HEK293 (cell line): ENCODE results near the gene SVIL.
"Not testable (repeated sequence)": the region's sequence is repeated elsewhere in the genome, so short reads cannot be mapped to it uniquely, and the experiment has no call there.

ENCODE experiments used
- CTCF ChIA-PET: fragments of 350-600 bp; formaldehyde crosslinking; extraction: SDS; loops from one replicate; lab custom pipeline; 2021; ENCODE audit warnings: antibody characterized with exemption; lab: Yijun Ruan, JAX
- POLR2A ChIA-PET: fragments of 300-600 bp; formaldehyde crosslinking; extraction: SDS; loops from one replicate; lab custom pipeline; 2020; ENCODE audit warnings: antibody characterized with exemption, inconsistent platforms; lab: Yijun Ruan, JAX
- H3K27ac ChIP-seq: fragments of 200-500 bp; sonication (Bioruptor generic); 2 replicates; pipeline ENCODE4 v1.5.1; 2014; ENCODE audit warnings: low read depth, low read length, control low read depth, inconsistent platforms; ENCODE audit errors: extremely low read depth
- H3K36me3 ChIP-seq, 2 experiments: fragments of 200-500 bp in 1 of 2; sonication (Bioruptor generic) in 1 of 2; 1 replicate in 1 of 2; 2 replicates in 1 of 2; pipeline ENCODE4 v1.5.1; 2014 to 2017; ENCODE audit warnings: inconsistent platforms in 2 of 2, low read length in 2 of 2; ENCODE audit not compliant: control insufficient read depth in 2 of 2, insufficient read depth in 1 of 2
- H3K4me1 ChIP-seq: fragments of 200-500 bp; sonication (Bioruptor generic); 2 replicates; pipeline ENCODE4 v1.5.1; 2014; ENCODE audit warnings: mild to moderate bottlenecking, low read length, inconsistent platforms; ENCODE audit not compliant: control insufficient read depth, insufficient read depth
- H3K4me3 ChIP-seq: 2 replicates; pipeline ENCODE4 v1.5.1; 2011; ENCODE audit warnings: low read depth, mild to moderate bottlenecking, control low read depth, low read length, moderate library complexity
- H3K9me3 ChIP-seq: fragments of 200-500 bp; sonication (Bioruptor generic); 2 replicates; pipeline ENCODE4 v1.5.1; 2014; ENCODE audit warnings: low read depth, low read length, inconsistent platforms; ENCODE audit not compliant: control insufficient read depth, insufficient read depth
- PRDM1 ChIP-seq: fragments of 450-650 bp; formaldehyde crosslinking; IDR thresholded peaks from 2 replicates; pipeline ENCODE4; 2016; ENCODE audit warnings: missing biosample characterization, missing genetic modification characterization
- WT1 ChIP-seq: fragments of 450-650 bp; formaldehyde crosslinking; IDR thresholded peaks from 2 replicates; pipeline ENCODE4 v1.5.1; 2016; ENCODE audit warnings: missing biosample characterization, missing genetic modification characterization
- ZBTB8A ChIP-seq: fragments of 450-650 bp; formaldehyde crosslinking; IDR thresholded peaks from 2 replicates; pipeline ENCODE4 v1.5.1; 2016; ENCODE audit warnings: missing biosample characterization, missing genetic modification characterization
- ZNF132 ChIP-seq: fragments of 450-650 bp; formaldehyde crosslinking; IDR thresholded peaks from 2 replicates; pipeline ENCODE4 v1.5.1; 2017; ENCODE audit warnings: missing biosample characterization, missing genetic modification characterization, borderline replicate concordance
- ZNF138 ChIP-seq: fragments of 450-650 bp; formaldehyde crosslinking; IDR thresholded peaks from 2 replicates; pipeline ENCODE4 v1.5.1; 2016; ENCODE audit warnings: missing biosample characterization, missing genetic modification characterization, borderline replicate concordance
- ZNF354C ChIP-seq: fragments of 450-650 bp; formaldehyde crosslinking; IDR thresholded peaks from 2 replicates; pipeline ENCODE4 v1.5.1; 2016; ENCODE audit warnings: missing biosample characterization, missing genetic modification characterization, low read depth, borderline replicate concordance
- ZNF548 ChIP-seq: fragments of 450-650 bp; formaldehyde crosslinking; IDR thresholded peaks from 2 replicates; pipeline ENCODE4 v1.5.1; 2016; ENCODE audit warnings: missing biosample characterization, missing genetic modification characterization
- TF ChIP-seq, protein P1 (sequence below): fragments of 450-650 bp; formaldehyde crosslinking; IDR thresholded peaks from 2 replicates; pipeline ENCODE4 v1.5.1; 2017; ENCODE audit warnings: missing biosample characterization, missing genetic modification characterization
- TF ChIP-seq, protein P2 (sequence below): fragments of 450-650 bp; formaldehyde crosslinking; IDR thresholded peaks from 2 replicates; pipeline ENCODE4 v1.5.1; 2016; ENCODE audit warnings: missing biosample characterization, missing genetic modification characterization

SVIL gene

DNA sequence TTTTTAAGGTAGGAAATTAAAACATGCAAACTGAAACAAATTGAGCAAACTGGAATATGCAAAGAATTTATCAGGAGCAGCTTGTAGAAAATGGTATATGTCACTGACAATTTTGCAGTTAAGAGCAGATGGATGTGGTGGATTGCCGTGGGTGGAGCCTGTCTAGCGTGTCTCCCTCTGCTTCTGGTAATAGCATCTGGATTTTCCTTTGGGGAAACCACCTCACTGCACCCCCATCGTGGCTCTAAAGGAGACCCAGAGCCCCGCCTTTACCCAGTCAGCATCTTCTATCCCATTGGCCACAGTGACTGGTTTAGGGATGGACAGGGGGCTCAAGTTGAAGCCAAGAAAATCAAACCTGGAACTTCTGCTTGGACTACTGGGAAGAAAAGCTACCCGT lies 142.9 kb downstream of the SVIL start:
- Histone ChIP-seq H3K4me1 (no peaks in the 10 kb centered on the region), H3K27ac (no peak overlapping the region), H3K4me3 (no peak overlapping the region), H3K36me3 (peaks cover 12 to 42% of the 10 kb centered on the region in 2 experiments), H3K9me3 (no peaks in the 10 kb centered on the region)
- CTCF ChIA-PET: interaction anchor here (0.5 kb wide), 1 partner anchor 108 kb away, joined by 3 read pairs; no protein-coding TSS in a partner anchor
- POLR2A ChIA-PET: no interaction called here
- no peak for TF ChIP-seq ZNF138 (tag by site-specific recombination)
- TF ChIP-seq ZNF132: no peak
- TF ChIP-seq, protein P1, sequence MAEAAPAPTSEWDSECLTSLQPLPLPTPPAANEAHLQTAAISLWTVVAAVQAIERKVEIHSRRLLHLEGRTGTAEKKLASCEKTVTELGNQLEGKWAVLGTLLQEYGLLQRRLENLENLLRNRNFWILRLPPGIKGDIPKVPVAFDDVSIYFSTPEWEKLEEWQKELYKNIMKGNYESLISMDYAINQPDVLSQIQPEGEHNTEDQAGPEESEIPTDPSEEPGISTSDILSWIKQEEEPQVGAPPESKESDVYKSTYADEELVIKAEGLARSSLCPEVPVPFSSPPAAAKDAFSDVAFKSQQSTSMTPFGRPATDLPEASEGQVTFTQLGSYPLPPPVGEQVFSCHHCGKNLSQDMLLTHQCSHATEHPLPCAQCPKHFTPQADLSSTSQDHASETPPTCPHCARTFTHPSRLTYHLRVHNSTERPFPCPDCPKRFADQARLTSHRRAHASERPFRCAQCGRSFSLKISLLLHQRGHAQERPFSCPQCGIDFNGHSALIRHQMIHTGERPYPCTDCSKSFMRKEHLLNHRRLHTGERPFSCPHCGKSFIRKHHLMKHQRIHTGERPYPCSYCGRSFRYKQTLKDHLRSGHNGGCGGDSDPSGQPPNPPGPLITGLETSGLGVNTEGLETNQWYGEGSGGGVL (tag by site-specific recombination): no peak
- no peak for TF ChIP-seq ZNF548 (tag by site-specific recombination)
- TF ChIP-seq ZBTB8A (tag by site-specific recombination): no peak
- TF ChIP-seq PRDM1 (tag by site-specific recombination): no peak
- TF ChIP-seq ZNF354C (tag by site-specific recombination): no peak
- TF ChIP-seq, protein P2, sequence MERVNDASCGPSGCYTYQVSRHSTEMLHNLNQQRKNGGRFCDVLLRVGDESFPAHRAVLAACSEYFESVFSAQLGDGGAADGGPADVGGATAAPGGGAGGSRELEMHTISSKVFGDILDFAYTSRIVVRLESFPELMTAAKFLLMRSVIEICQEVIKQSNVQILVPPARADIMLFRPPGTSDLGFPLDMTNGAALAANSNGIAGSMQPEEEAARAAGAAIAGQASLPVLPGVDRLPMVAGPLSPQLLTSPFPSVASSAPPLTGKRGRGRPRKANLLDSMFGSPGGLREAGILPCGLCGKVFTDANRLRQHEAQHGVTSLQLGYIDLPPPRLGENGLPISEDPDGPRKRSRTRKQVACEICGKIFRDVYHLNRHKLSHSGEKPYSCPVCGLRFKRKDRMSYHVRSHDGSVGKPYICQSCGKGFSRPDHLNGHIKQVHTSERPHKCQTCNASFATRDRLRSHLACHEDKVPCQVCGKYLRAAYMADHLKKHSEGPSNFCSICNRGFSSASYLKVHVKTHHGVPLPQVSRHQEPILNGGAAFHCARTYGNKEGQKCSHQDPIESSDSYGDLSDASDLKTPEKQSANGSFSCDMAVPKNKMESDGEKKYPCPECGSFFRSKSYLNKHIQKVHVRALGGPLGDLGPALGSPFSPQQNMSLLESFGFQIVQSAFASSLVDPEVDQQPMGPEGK (tag by site-specific recombination): no peak
- TF ChIP-seq WT1 (tag by site-specific recombination): no peak

DNA sequence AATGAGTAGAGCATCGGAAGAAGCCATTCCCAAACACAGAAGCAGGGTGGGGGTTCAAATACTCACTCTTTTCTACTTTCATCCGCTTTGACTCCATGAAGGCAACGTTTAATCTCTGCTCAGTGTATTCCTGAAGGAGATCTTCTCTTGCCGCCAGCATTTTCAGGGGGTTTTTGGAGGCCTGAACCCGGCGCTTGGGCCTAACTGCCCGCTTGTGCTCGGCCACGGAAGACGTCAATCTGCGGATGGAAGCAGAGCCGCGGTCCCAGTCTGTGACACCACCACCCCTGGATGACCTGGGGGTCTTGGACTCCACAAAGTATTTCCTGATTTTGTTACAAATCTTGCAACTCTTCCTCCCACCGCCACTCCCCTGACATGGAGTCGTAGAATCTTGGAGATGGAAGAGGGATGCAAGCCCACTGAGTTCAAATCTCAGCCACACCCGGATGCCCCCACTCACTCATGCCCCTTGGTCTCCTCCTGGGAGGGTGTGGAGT lies 143.9 kb downstream of the SVIL start:
- H3K27ac ChIP-seq, H3K4me1 ChIP-seq, H3K4me3 ChIP-seq, POLR2A ChIA-PET, H3K9me3 ChIP-seq: not testable (repeated sequence)
- H3K36me3 ChIP-seq: peaks cover 12 to 53% of the 10 kb centered on the region in 2 experiments
- CTCF ChIA-PET: interaction anchor here (0.6 kb wide), 1 partner anchor 104 kb away, joined by 3 read pairs; no protein-coding TSS in a partner anchor

DNA sequence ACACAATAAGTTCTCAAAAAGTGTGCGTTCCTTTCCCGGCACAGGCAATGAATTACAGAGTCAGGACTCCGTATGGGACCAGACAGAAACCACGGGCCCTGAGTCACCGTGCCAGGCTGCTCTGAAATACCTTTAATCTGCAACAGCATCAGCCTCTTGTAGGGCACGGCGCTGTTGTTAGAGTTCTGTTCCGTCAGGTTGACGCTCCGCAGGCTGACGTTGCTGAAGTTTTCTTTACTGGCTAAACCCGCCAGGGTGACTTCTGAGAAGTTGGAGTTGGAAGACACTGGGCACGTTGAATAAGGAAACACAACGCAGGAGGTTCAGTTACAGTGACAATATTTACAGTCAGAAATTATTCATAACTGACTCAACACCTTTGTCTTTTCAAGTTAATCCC lies 146.3 kb downstream of the SVIL start:
- H3K4me1 ChIP-seq, H3K9me3 ChIP-seq, POLR2A ChIA-PET, H3K4me3 ChIP-seq, H3K27ac ChIP-seq, CTCF ChIA-PET: not testable (repeated sequence)
- peaks cover 7 to 46% of the 10 kb centered on the region in 2 experiments for H3K36me3 ChIP-seq

DNA sequence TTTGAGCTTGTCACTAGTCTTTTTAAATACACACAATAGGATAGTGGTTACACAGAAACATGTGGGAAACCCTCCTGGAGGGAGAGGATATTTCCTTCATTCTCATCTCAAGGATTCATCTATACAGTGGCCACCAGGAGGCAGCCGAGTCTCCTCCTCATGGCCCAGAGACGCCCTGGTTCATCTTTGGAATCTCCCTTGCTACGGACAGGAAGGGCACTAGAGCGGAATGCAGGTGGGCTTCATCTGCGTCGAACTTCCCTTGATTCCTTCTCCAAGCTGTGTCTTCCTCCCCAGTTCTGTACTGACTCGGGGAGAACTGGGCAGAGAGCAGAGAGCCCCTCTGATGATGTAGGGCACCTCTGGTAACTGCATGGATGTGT lies 146.9 kb downstream of the SVIL start:
- CTCF ChIA-PET, POLR2A ChIA-PET, H3K4me1 ChIP-seq, H3K4me3 ChIP-seq, H3K9me3 ChIP-seq, H3K27ac ChIP-seq: not testable (repeated sequence)
- peaks cover 7 to 44% of the 10 kb centered on the region in 2 experiments for H3K36me3 ChIP-seq

DNA sequence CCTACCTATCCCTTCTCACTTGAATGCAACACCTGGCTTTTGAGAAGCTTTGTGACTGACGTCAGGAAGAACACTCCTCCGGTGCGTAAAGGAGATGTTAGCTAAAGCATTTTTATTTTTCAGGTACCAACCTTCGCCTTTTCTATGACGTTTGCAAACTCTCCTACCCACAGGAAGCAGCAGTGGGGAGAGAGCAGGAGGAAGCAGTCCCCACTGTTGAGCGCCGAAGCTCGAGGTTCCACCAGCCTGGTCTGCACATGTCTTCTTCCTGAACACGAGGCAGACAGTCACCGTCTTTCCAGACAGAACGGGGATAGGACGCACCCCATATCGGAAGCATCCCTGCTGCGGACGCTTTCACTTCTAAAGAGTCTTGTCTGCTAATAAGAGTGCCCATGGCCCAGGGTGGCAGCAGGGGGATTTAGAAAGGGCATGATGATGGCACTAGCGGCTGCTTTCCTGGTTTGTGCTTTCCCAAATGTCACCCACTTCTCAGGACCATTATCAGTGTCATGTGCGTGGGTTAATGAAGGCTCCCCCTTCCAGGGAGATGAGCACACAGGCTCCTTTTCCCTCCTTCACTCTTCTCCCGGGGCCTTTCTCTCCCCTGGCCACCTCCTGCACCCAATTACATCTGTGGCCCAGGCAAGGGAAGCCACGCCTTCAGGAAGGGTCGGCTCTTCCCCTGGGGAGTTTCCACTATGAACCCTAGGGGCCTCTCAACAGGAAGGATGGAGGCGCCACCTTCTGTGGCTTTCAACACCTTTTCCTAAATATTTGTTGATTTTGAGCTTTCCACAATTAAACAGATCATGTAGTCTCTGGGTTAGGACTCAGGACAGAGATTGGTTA lies 147.5 kb downstream of the SVIL start:
- peaks cover 3 to 42% of the 10 kb centered on the region in 2 experiments; a peak in 2 of 3 replicates for H3K36me3 ChIP-seq
- H3K4me1 ChIP-seq, H3K27ac ChIP-seq, H3K4me3 ChIP-seq, POLR2A ChIA-PET, H3K9me3 ChIP-seq: not testable (repeated sequence)
- CTCF ChIA-PET: interaction anchor here (1.7 kb wide), 1 partner anchor 9 kb away, joined by 12 read pairs; no protein-coding TSS in a partner anchor
